ENCODE measurements around the gene SRPK1.

- TF ChIP-seq POLR2A (IDR thresholded peaks at IDR 0.05) (no peak), POLR2AphosphoS5 (IDR thresholded peaks at IDR 0.05) (no peak), CTCF (IDR thresholded peaks at IDR 0.05) (no peak)
These were observed 89.5 kb downstream of the SRPK1 start for GRCh38 chr6:35831257-35832007.

Data from sigmoid colon (tissue), 4 donors.